ENCODE data around the gene LUM. TPM values are rescaled to one million over a fixed set of nuclear protein-coding genes. Genes with fewer than 3 reads are reported as not detected.
"Not testable (repeated sequence)": the region's sequence is repeated elsewhere in the genome, so short reads cannot be mapped to it uniquely, and the experiment has no call there.

The LUM gene
- polyA plus RNA-seq, 3 donors: 48.5 to 54.1 (median 52.3) TPM

DNA sequence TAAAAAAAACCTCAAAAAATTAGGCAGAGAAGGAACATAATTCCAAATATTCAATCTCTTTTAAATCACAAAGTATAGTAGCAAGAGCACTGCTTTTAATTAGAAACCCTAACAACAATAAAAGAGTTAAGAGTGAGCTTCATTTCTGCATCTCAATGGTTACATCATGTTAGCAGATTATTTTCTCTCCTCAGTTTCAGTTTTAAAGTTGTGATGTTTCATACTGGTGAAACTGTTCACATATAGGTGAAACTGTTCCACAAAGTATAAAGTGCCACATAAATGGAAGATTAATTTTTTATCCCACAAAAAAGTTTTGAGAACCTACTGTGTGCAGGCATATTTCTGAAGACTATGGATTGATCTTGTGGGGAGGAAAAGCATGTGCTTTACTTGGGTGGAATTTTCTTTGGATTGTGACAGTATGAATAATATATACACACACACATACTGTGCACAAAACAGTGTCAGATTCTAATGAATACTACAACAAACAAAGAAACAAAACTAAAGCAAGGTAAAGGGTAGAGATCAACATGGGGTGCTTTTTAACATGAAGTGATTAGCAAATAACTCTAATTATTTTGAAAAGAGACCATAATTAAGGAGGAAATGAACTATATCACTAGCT lies 17.1 kb downstream of the LUM start:
- DNase-seq (ENCODE audit: extremely low read depth in 1 of 11, low read depth in 9 of 11, low spot score in 4 of 11): no peak

DNA sequence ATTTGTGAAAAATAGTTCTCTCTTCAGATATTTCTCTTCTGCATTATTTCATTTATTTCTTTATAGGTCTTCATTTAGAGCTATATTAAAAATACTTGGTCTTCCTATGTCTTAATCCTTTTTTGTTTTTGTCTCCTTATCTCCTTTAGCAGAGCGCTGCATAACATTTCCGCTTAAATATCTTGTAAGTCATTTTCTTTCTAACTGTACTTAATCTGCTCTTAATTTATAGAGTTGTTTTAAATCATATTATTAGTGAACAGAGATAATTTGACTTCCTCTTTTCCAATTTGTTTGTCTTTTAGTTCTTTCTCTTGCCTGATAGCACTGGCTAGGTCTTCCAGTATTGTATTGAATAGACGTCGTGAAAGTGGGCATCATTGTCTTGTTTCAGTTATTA lies 18.0 kb downstream of the LUM start:
- no peak for DNase-seq (ENCODE audit: extremely low read depth in 1 of 11, low read depth in 9 of 11, low spot score in 4 of 11)

DNA sequence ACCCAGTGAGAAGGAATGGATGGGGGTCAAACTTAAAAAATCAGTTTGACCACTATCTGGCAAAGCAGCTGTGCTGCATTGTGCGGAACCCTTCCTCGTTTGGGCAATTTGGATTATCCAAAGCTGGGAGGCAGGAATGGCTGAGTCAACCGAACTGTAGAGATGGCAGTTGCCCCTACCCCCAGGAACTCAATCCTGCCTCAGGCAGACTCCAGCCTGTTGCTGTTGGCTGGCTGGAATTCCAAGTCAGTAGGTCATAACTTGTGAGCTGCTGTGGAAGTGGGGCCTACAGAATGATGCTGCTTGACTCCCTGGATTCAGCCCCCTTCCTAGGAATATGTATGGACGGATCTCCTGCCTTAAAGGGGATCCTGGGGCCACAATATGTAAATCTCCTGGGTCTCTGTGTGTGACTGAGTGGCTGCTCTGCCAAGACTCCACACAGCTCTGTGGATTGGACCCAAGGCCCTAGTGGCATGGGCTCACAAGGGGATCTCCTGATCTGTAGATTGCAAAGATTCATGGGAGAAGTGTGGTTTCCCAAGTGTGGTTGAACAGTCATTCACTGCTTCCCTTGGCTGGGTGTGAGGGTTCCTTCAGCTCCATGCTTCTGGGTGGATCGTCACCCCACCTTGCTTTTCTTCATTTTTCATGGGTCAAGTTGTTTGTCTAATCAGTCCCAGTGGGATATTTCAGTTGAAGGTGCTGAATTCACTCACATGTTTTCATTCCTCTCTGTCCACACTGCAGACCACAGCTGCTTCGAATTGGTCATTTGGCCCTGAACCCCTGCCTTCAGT lies 19.2 kb downstream of the LUM start:
- no peak for DNase-seq (ENCODE audit: extremely low read depth in 1 of 11, low read depth in 9 of 11, low spot score in 4 of 11)

DNA sequence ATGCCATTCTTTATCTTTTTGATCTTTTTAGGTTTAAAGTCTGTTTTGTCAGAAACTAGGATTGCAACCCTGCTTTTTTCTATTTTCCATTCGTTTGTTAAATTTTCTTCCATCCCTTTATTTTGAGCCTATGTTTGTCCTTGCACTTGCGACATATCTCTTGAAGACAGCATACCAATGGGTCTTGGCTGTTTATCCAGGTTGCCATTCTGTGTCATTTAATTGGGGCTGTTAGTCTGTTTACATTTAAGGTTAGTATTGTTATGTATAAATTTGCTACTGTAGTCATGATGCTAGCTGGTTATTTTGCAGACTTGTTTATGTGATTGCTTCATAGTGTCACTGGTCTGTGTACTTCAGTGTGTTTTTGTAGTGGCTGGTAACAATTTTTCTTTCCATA lies 21.3 kb downstream of the LUM start:
- not testable (repeated sequence) for DNase-seq (ENCODE audit: extremely low read depth in 1 of 11, low read depth in 9 of 11, low spot score in 4 of 11)

DNA sequence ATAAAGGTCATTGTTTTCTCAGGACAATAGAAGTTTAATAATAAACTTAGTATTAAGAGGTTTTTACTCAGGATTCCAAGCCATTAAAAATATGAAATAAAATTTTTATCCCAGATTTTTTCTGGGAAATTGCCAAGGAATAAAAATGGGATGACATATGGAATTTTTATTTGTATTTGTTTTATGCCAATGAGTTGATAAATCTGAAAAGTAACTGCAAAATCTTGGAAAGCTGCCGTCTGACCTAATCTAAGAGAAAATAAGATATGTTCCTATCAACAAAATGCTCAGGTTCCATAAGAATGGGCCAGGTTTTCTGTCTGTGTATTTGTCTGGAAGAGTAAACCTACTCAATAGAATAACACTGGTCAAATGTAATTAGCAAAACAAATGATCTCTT lies 31.3 kb downstream of the LUM start:
- DNase-seq (ENCODE audit: extremely low read depth in 1 of 11, low read depth in 9 of 11, low spot score in 4 of 11): no peak

DNA sequence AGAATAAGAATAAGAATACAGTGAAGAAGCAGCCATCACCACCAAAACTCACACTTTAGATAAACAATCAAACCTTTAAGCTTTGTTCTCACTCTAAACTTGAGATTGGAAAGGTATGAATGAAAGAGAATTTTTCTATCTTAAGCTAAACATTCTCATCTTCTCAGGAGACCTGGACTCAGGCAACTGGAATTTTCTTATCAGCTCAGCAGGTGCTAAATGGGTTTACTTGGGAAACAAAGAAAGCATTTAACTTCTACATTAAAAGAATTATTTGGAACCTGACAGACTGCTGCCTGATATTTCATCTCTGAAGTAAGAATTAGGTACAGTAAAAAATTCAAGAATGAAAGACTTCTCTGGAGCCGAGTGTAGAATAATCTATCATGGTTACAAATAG lies 32.8 kb downstream of the LUM start:
- no peak for DNase-seq (ENCODE audit: extremely low read depth in 1 of 11, low read depth in 9 of 11, low spot score in 4 of 11)

DNA sequence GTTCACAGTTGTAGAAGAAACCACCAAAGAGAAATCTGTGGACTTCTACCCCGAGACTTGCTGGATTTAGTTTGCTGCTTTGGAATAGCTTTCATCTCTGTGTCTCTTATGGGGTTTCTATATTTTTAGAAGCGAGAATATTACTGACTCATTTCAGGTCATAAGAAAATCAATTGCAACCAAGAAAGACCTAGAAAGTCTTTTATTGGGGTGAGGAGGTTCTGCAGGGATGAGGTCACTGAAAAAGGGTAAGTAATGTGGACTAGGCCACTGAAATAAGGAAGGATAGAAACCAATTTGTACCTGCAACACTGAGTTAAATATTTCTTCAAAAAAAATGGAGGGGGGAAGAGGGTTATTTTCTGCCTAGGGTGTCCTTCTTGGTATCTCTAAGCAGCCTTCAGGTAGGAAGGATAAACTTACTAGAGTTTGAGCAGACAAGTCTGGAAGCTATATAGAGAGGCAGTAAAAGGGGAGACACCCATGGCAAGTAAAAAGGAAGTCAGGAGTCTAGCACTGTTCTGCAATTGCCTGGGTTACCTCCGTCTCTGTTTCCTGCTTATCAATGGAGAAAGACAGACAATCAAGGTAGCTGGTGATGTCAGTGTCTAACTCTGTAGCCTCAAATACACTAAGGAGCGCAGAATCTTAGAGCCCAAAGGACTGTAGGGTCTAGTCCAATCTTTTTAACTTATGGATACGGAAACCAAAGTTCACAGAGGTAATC lies 33.9 kb downstream of the LUM start:
- no peak for DNase-seq (ENCODE audit: extremely low read depth in 1 of 11, low read depth in 9 of 11, low spot score in 4 of 11)

DNA sequence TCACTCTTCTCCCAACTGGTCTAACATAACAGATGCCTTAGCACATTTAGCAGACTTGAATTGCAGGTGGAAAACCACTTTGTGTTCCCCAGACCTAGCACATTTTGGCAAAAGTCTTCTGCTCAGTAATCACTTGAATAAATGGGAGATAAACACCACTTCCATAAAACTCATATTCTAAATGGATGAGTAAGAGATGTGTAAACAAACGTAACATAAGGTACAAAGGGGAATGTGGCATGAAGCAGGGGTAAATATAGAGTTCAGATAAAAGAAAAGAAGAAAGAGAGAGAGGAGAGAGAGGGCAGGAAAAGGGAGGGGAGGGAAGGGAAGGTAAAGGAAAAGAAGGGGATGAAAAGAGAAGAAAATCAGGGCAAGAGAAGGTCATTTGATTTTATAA lies 36.4 kb downstream of the LUM start:
- DNase-seq (ENCODE audit: extremely low read depth in 1 of 11, low read depth in 9 of 11, low spot score in 4 of 11): no peak

DNA sequence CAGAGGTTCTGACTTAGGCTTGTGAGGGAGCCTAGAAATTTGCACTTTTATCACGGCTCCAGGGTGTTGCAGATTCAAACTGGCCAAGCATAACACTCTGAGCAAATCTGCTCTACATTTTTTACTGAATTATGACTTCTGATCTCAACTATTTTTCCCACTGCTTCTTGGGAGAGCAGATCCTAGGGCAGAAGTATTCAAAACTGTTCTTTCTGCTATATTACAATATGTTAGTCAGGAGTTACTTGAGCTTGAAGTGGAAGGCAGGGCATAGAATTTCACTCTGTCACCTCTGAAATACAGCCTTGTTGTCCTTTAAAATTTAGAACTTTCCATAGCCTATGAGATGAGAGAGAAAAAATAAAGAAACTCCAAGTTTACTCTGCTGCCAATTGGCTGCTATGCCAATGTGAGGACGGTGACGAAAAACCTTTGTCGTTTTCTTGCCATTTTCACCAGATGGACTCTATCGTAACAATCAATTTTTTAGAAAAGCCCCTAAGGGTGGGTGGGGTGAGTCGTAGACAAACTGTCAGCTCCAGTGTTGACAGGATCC lies 37.1 kb downstream of the LUM start:
- DNase-seq (ENCODE audit: extremely low read depth in 1 of 11, low read depth in 9 of 11, low spot score in 4 of 11): peak in 5 of 11 donors; percentile 4 to 35 (median 13)

DNA sequence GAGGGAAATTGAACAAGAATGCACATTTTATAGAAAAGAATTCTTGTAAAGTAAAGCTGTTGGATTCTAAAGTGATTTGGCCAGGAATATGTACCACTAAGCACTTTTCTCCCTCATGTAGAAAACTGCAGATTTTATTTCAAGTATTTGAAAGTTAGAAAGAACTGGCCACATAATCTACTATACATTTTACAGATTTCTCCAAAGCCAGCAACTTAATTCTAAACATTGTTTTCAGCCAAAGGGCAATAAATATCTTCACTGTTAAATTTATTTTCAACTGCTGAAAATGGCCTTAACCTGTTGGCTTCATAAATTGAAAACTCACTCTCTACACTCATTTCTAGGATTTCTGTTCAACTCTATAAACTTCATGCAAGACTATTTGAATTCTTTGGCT lies 37.9 kb downstream of the LUM start:
- DNase-seq (ENCODE audit: extremely low read depth in 1 of 11, low read depth in 9 of 11, low spot score in 4 of 11): no peak

DNA sequence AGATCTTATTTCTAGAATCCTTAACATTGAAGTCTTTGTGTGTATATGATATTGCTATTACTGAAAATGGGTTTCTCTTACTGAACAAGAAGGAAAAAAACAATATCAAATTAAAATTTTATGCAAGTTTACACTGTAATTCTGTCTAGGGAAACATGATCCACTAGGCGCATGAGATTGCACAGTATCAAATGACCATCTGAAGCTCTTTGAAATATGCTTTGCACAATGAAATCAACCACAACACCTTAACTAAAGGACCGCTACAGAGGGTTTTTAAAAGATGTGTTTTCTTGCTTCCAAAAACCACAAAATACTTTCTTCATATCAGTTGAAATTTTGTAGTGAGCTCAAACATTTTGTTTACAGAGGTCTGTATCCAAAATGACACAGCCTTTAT lies 38.4 kb downstream of the LUM start:
- no peak for DNase-seq (ENCODE audit: extremely low read depth in 1 of 11, low read depth in 9 of 11, low spot score in 4 of 11)

DNA sequence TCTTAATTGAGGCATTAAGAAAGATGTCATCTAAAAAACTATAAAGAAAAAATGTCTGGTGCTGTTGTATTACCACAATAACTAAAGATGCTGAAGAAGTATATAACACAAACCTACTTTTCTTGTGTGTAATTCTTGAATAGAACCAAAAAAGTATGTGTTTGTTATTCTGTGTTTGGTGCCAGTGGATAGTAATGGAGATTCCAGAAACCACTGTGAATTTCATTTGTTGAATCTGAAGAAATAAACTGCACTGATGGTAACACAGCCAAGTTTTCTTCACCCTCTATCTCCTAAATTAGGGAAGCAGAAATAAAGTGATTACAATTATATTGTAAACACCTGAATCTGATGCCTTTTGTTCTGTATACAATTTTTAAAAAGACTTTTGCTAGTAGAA lies 40.4 kb downstream of the LUM start:
- no peak for DNase-seq (ENCODE audit: extremely low read depth in 1 of 11, low read depth in 9 of 11, low spot score in 4 of 11)

DNA sequence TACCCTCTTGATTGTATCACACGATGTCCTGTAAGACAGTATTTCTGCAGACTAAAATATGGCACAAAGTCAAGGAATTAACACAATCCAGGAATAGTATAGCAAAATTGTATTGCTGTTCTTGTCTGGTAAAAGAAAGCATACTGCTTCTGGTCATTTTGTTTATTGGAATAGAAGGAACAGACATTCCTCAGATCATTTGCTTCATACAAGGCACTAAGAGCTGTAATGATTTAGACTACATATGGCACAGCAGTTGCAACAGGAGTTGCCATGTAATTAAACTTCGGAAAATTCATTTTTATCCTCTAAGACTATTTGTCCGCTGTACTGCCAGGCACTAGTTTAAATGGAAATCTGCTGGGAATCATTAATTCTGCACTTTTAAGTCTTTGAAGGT lies 45.9 kb downstream of the LUM start:
- DNase-seq (ENCODE audit: extremely low read depth in 1 of 11, low read depth in 9 of 11, low spot score in 4 of 11): no peak

DNA sequence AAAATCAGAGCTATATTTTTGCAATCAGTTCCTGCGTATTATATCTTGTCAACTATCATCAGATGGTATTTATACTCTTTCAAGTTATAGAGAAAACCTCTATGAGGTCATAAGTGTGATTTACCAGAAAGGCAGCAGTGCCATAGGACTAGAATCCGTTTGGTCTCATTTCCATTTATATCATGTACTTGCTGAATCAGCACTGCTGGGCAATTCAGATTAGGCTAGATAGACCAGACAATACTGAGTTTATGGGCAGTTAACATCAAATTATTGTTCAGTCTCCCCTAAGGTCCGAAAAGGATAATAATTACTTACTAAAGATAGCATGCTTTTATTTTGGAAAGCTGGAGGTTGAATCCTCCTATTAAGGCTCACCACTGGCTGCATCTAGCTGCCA lies 46.7 kb downstream of the LUM start:
- no peak for DNase-seq (ENCODE audit: extremely low read depth in 1 of 11, low read depth in 9 of 11, low spot score in 4 of 11)

DNA sequence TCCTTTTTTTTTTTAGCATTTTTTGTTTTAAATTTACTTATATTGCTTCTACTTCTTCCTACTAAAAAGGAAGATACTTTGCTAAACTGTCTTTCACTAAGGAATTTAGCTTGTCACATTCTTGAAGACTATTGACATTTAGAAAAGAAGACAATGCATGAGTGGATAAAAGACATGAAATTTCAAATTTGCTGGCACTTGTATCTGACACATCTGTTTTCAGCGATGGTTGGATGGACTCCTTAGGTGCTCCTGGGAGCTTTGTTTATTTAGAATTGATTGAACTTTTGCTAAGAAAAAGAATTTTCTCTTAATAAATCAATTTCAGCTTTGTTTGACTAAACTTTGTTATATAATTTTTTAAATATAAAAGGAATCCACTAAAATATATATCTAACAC lies 50.2 kb downstream of the LUM start:
- no peak for DNase-seq (ENCODE audit: extremely low read depth in 1 of 11, low read depth in 9 of 11, low spot score in 4 of 11)

DNA sequence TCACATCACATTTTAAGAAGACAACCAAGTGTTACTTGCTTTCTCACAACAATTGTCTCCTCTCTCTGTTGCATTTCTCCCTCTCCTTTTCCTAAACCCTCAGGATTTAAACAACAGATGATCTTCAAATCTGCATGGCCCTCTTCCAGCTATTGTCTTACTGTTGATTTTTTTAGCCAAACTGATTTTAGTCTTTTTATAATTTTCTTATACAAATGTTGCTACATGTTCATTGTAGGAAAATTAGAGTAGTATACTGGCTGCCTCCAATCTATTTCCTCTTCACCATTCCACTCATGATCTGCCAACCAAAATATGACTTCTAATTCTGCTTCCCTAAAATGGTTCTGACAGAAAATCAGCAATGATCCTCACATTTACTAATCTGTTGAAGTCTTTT lies 52.1 kb downstream of the LUM start:
- DNase-seq (ENCODE audit: extremely low read depth in 1 of 11, low read depth in 9 of 11, low spot score in 4 of 11): no peak

DNA sequence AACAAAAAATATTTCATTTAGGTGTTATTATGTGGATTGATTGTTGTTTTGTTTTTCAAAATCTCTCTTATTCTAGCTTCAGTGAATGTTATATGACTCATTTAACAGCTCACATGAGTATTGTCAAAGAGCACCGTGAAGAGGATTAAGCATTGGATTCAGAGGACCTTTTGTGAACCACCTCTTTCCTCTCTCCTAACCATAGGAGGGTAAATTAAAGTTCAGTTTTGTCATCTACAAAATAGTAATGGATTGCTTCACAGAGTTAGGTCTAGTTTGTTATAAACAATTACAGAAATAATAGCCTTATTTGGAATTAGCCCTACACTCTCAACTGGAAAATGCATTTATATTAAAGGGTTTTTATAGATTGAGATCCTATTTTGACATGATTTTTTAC lies 52.5 kb downstream of the LUM start:
- no peak for DNase-seq (ENCODE audit: extremely low read depth in 1 of 11, low read depth in 9 of 11, low spot score in 4 of 11)

DNA sequence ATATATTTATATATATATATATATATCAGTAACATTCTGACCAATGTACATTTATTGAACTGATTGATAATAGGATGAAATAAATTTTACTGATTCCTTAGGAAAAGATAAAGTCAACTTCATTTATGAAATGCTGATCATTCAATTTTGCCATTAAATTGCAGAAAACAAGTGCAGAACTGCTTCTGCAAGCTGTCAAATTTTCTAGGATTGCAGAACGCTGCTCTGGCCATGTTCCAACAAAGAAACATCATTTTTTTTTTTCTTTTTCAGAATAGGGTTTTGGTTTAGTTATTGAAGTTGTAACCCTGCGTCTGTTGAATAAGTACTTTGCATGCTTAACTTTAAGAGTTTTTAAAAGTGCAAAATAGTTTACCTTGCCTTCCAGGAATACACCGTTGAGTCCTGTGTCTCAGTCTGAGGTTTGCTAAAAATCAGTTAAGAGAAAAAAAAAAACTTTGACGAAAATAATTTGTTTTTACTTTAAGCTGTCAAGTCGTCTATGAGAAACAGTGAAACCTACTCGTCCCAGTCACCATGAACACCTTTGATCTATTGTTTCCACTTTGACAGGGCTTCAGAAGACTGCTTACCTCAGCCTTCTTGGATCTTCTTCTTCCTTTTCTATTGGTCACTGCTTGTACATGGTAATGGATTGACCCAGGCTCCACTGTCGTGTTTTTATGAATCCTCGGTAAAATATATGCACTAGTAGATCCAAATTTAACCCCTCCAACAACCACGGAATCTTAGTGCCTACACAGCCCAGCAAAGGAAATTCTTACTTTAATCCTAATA lies 53.7 kb downstream of the LUM start, which contains the start of gene KERA:
KERA (minus strand) TSS at position 657 of the 798 bp plus-strand sequence. CDS start 1,743 bp downstream, outside the sequence.
- no peak for DNase-seq (ENCODE audit: extremely low read depth in 1 of 11, low read depth in 9 of 11, low spot score in 4 of 11)

DNA sequence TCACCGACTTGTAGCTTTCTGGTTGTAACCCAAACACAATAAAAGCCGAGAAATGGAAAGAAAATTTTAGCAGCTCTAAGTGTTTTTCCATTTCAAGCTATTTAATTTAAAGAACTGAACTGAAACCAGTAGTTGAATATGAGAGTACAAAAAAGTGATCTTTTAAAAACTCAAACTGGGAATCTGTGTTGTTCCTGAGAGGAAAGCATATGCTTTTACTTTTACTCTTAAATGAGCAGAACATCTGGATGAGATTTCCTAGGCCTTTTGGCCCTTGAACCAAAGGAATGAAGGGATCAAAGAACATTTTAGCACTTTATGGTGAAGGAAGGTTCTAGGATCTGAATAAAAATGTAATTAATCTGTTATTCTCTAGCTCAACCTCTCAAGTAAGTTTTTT lies 54.8 kb downstream of the LUM start:
- DNase-seq (ENCODE audit: extremely low read depth in 1 of 11, low read depth in 9 of 11, low spot score in 4 of 11): no peak
